ENCODE results near the gene CNTF. TPM values are rescaled to one million over a fixed set of nuclear protein-coding genes. Genes with fewer than 3 reads are reported as not detected.

The CNTF gene
- polyA plus RNA-seq, 4 donors: 0.63 to 0.78 TPM; not detected in 2

Other genes starting within 250 kb of the CNTF start
- gene OR5B3, start 215.8 kb upstream of the CNTF start, polyA plus RNA-seq: not detected
- gene OR5B2, start 194.5 kb upstream of the CNTF start, polyA plus RNA-seq: not detected
- not detected for gene OR5B12, start 180.4 kb upstream of the CNTF start, polyA plus RNA-seq
- not detected for gene OR5B21, start 114.6 kb upstream of the CNTF start, polyA plus RNA-seq
- 10 to 100 TPM in 2 of 4 donors, 1 to 10 TPM in 2; 5.3 to 14.0 (median 8.6) TPM for gene LPXN, start 46.8 kb upstream of the CNTF start, polyA plus RNA-seq
- gene ZFP91, start 43.6 kb upstream of the CNTF start, polyA plus RNA-seq: 10 to 100 TPM; 24.8 to 51.2 (median 27.9) TPM
- gene GLYAT, start 109.3 kb downstream of the CNTF start, polyA plus RNA-seq: 10 to 100 TPM in 1 of 4 donors, not detected in 3; 14.0 TPM
- under 1 TPM in 2 of 4 donors, not detected in 2; 0.04 to 0.37 TPM for gene GLYATL2, start 222.0 kb downstream of the CNTF start, polyA plus RNA-seq